GM18502 (cell line): ENCODE results near the gene PTGES2.
"Not testable (repeated sequence)": the region's sequence is repeated elsewhere in the genome, so short reads cannot be mapped to it uniquely, and the experiment has no call there.

ENCODE experiments used
- ATAC-seq: cut with Tn5 transposase; IDR thresholded peaks from one replicate; pipeline ENCODE4 v1.9.1; 2021; ENCODE audit warnings: mild to moderate bottlenecking; ENCODE audit not compliant: unreplicated experiment, poor library complexity

The PTGES2 gene

GRCh38 chr9:128120741-128121465 lies 6.6 kb downstream of the PTGES2 start:
- no peak for ATAC-seq

- ATAC-seq: no peak
These were observed 7.3 kb downstream of the PTGES2 start for GRCh38 chr9:128120061-128120740.

GRCh38 chr9:128118971-128119665 lies 8.4 kb downstream of the PTGES2 start:
- ATAC-seq: no peak

GRCh38 chr9:128118472-128118857 lies 9.1 kb downstream of the PTGES2 start:
- ATAC-seq: no peak

GRCh38 chr9:128117613-128118471 lies 9.7 kb downstream of the PTGES2 start:
- no peak for ATAC-seq

GRCh38 chr9:128116104-128117083 lies 11.1 kb downstream of the PTGES2 start:
- ATAC-seq: no peak

- ATAC-seq: peak; percentile 49
These were observed 12.1 kb downstream of the PTGES2 start for GRCh38 chr9:128115187-128116103.

- no peak for ATAC-seq
These were observed 13.0 kb downstream of the PTGES2 start for GRCh38 chr9:128114326-128115186.

GRCh38 chr9:128113526-128114325 lies 13.8 kb downstream of the PTGES2 start:
- ATAC-seq: no peak

- not testable (repeated sequence) for ATAC-seq
These were observed 15.8 kb downstream of the PTGES2 start for GRCh38 chr9:128111726-128112125.

- ATAC-seq: no peak
These were observed 18.3 kb downstream of the PTGES2 start for GRCh38 chr9:128109050-128109709.

GRCh38 chr9:128108269-128109049 lies 19.1 kb downstream of the PTGES2 start:
- ATAC-seq: no peak

GRCh38 chr9:128107468-128108268 lies 19.9 kb downstream of the PTGES2 start:
- no peak for ATAC-seq

- no peak for ATAC-seq
These were observed 20.5 kb downstream of the PTGES2 start for GRCh38 chr9:128106940-128107467.
